T-helper 9 cell (primary cell): ENCODE measurements around the gene EHD4.

Experiments used
- DNase-seq: peaks from one replicate; pipeline ENCODE4 v3.0.0-alpha.2; 2020

Gene EHD4

DNA sequence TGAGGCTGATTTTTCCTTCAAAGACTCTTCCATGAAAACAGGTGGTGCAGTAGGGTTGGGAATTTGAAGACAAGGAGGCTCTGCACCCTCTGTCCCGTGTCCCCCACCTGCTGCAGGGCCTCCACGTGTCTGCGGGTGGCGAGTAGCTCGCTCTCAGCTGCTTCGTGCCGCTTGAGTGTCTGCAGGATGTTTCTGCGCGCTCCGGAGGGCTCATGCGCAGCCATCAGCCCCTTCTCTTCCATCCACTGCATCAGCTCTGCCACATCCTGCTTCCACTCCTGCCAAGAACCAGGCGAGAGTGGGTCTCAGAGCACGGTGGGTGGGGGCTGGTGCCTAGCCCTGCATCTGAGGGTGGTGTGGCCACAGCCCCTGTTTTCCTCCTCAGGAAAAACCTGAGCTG lies 96.3 kb downstream of the EHD4 start:
- no peak for DNase-seq

DNA sequence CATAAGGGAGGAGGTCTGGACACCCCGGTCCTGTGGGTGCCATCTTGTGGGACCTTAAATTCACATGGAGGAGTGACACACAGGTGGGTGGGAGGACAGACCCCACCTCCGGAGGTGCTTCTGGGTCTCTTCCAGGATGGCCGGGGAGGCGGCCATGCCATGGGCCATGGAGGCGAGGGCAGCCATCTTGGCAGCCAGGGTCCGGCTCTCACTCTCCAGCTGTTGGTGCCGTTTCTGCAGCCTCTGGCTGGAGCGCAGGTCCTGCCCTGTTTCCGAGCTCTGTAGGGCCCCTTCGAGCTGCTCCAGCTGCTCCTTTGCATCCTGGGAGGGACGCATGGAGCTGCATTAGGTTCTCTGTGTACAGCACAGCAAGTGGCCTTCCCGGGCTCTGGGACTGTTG lies 97.6 kb downstream of the EHD4 start:
- no peak for DNase-seq

DNA sequence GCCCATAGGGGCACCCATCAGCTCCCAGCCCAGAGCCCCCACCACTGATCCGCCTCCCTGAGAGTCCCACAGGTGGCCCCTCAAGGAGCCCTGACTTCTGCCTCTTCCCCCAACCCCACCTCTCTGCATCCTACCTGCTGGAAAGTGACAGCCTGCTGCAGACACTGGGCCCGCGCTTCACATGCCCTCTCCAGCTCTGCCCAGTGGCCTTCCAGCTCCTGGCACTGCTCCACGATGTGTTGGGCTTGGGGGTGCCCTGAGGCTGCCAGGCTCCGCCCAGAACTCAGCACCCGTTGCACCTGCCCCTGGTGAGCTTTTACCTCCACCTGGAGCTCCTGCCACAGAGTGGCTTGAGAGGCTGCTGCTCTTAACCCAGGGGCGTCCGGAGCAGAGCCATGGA lies 98.6 kb downstream of the EHD4 start:
- no peak for DNase-seq

DNA sequence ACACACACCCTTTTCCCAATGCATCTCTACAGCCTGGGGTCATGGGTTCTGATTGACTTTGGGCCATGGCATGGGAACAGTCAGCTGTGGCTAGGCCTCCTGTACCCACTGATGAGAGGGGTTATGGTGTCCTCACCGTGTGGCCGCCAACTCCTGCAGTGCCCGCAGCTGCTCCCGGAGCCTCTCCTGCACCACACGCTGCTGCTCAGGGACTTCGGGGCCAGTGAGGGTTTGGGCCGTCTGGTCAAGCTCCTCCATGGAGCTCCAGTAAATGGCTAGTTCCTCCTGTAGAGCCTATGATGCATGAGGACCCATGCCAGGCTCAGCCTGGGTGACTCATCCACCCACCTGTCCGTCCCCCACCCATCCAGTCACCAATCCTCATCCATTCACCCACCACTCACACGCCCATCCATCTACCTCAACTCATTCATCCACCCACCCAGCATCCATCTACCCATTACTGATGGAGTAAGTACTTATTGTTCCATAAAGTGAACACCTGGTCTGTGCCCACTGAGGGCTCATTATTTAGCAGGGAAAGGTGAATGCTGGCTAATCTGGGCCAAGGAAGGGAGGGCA lies 100.1 kb downstream of the EHD4 start:
- no peak for DNase-seq

DNA sequence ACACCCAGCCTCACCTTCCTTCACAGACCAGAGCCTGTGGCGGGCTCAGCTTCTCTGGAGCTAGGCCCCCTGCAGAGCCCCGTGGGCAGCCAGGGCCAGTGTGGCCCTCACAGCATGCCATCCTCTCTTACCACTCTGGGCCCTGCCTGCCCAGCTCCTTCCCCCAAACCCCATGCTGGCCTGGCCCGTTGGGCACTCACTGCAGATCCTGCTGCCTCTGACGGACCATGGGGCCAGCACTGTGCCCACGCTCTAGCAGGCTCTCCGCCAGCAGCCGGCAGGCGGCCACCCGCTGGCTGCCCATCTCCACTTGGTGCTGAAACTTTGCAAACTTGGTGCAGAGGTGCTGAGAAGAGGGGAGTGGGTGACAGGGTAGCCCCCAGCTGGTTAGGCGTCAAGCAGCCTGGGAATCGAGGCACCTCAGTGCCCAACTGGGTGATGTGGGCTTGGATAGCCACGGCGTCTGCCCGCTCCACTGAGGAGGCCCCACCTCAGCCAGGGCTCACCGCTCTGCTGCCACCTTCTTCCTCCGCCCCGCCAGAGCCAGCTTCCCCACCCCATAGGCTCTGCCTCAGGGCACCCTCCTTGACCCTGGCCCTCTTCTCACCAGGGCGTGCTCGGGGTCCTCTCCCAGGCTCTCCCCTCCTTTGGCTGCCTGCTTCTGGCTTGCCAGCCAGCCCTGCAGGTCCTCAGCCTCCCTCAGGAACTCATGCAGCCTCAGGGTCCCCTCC lies 101.0 kb downstream of the EHD4 start:
- DNase-seq: no peak

DNA sequence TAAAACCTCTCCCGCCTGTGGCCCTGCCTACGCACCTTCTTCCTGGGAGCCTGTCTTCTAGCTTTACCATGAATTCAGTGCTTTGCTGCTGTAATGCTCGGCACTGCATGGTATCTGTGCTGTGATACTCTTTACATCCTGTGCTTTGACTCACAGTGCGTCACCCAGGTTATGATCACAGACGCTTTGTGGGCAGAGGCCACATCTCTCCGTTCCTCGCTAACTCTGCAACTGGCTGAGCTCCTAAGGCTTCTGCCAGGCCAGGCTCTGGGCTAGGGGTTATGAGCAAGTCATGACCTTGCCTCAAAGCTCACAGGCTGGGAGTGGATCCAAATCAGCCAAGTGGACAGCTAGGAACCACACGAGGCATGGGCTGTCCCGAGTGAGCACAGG lies 101.7 kb downstream of the EHD4 start:
- peak; percentile 29 for DNase-seq

DNA sequence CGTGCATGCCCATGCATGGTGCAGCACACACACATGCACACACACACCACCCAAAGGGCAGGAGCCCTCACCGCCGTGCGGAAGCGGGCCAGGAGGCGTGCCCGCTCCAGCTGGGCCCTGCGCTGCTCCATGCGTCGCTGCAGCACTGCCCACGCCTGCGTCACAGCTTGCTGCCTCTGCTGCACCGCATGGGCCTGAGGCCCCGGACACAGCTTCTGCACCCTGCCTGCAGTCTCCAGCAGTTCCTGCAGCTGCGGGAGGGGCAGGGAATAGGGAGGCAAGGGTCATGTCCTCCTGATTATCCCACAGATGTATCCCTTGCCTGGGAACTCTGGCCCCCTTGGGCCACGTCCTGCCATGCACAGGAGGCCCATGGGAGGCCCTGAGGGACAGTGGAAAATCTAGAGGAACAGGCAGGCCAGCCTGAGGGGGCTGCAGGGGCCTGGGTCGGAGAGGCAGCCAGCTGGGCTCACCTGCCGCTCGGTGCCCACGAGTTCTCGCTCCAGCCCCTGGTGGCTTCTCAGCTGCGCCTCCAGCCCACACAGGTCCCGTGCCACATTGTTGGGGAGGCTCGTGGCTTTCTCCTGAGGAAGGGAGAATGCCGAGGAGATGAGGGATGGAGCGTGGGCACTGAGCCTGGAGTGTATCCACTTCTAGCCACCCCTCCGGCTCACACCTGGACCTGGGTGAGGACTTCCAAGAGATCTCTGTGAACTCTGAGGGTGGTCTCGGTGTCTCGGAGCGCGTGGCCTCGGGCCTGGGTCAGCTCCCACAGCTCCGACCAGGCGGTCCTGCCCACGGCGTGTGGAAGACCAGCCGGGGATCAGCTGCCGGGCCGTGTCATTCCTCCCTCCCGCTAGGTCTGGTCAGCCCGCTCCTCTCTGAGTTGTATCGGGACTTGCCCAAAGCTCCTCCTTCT lies 102.3 kb downstream of the EHD4 start:
- no peak for DNase-seq

DNA sequence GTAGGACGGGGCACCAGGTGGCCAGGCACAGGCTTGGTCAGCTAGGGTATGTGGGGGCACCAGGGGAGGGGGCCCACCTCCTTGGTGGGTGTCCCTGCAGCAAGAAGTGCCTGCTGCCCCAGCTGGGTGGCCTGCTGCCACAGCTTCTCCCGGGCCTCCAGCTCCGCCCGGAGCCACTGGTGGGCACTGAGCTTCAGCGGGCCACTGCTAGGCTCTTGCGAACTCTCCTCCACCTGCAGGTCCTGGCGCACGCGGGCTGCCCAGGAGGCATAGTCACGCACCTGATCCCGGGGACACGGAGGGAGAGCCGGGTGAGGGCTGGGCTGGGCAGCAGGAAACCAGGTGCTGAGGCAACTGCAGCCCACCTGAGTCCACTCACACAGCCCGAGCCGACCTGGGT lies 104.0 kb downstream of the EHD4 start:
- no peak for DNase-seq

DNA sequence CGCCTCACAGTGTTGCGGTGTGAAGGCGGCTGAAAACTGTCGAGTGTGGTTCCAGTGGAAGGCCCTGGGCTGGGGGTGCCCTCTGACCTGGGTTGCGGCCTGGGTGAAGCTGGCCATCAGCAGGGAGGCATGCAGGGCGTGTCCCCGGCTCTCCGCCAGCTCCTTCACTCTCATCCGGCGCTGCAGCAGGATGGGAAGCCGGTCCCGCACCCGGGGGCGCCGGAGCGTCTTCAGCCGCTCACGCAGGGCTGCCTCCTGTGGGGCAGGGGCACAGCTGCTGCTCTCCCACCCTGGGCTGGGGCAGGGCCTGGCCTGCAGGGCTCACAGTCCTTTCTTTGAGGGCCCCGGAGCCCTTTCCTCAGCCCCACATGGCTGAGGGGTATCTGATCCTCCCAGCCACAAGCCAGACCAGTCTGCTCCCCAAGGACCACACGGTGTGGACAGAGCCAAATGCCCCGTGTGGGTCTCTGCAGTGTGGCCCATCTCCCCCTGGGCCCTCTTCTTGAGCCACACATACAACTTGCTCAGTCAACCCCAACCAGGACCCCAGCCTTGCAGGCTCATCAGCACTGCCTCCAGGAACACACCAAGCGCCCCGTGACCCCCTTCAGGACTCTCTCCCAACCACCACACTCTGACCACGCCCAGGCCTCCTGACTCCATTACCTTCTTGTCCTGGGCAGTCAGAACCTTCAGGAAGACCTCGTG lies 105.3 kb downstream of the EHD4 start:
- no peak for DNase-seq

DNA sequence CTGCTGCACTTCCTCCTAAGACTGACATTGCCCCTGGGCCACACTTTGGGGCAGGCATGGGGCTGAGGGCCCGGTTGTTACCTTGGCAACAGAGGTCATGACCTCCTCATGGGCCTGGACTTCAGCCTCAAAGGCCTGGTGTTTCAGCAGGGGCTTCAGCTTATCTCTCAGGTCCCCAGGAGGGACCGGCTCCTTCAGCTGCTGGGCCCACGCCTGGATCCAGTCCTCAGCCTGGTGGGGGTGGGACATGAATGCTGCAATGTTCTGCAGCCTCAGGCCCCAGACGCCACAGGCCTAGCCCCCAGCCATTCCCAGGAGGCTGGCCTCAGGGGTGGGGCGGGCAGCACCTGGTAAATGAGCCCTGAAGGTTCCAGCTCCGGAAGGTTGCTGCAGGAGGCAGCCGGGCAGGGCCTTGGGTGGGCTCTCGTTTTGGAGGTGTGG lies 106.1 kb downstream of the EHD4 start:
- DNase-seq: no peak

DNA sequence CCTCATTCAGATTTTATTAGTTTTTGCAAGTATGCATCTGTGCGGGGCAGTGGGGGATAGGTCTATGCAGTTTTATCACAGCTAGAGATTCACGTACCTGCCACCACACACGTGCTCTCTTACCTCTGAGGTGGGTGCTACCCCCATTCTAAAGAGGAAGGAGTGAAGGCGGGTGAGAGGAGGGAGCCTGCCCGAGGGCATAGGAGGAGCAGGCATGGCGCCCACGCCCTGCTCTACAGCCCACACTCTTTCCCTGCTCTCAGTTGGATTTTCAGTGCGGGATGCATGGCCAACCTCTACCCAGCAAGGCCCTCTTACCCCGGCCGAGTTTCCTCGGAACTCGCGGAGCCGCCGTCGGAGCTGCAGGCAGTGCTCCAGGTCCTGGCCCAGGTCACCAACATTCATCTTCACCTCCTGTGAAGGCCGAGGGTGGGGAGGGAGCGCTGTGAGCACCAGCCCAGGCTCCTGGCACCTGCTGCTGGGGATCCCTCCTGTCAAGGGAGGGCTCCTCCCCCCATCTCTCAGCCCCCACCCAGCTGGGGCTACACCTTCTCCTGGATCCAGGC lies 106.8 kb downstream of the EHD4 start:
- DNase-seq: no peak

DNA sequence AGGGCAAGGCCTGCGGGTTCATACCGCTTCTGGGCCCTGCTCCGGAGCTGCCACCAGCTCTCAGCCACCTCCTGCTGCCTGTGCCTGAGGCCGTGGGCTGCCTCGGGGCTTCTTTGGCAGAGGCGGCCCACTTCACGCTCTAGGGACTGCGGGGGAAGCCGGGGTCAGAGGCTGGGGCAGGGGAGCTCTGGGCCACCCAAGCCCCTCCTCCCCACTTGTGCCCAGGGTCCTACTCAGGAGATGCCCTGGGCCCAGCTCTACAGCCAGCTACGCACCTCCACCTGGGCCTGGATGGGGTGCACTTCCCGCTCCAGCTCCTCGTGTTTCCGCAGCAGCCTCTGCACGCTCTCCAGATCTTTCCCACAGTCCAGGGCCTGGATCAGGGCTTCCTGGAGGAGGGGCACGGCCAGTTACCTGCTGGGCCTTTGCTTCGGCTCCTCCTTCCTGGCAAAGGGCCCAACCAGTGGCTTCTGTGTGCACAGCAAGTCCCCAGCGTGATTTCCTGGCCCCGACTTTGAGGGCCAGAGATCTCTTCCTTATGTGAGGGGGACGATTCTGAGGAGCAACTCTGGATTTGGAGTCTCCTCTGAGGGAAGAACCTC lies 109.7 kb downstream of the EHD4 start:
- DNase-seq: no peak

DNA sequence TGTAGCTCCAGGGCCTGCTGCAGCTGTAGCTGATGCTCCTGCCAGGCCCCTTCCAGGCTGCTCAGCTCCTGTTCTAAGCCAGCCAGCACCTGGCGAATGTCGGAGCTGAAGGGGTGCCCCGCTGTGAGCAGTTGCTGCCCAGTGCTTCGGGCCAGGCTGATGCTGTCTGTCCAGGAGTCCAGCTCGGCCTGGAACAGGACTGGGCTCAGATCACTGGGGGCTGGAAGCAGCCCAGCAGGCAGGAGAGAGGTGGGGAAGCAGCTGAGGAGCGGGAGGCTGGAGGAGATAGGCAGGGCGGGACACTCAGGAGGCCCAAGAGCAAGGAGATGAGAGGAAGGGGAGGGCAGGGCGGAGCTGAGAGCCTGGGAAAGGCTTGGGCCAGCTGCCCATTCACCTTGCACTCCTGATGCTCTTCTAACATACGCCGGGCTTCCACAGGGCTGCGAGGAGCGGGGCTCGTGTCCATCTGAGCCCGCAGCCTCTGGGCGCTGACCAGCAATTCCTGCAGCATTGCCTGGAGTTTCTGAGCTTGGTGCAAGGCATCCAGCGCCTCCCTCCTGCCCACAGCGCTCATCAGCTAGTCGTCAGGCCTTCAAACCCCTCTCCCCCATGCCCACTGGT lies 110.5 kb downstream of the EHD4 start:
- no peak for DNase-seq

DNA sequence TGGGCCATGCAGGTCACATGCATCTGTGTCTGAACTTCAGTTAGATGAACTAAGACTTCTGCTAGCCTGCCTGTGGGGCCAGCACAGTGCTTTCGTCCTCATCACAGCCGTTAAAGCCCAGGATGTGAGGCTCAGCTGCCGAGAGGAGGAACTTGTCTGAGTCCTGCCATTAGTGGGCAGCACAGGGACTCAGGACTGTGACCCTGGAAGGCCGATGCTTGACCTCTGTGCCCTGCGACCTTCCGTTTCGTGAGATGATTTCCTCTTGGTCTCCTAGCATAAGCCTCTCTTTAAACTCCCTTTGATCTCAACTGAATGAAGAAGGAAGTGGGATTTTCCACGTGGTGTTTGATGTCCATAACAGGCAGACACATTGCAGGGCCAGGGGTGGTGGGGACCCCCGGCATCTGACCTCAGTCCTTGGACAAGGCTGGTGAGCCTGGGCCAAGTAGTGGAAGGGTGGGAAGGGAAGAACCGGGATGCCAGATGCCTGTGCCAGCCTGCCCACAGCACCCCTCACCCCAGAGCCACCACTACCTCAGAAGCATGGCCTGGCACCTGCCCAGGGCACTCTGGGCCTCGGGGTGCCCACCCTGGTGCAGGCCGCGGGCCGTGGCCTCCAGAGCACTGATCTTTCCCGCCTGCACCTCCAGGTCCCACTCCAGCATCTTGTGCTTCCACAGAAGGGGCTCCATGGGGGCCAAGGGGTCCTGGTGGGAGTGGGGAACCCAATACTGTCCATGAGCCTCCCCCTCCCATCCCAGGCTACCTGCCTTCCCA lies 112.1 kb downstream of the EHD4 start:
- no peak for DNase-seq

DNA sequence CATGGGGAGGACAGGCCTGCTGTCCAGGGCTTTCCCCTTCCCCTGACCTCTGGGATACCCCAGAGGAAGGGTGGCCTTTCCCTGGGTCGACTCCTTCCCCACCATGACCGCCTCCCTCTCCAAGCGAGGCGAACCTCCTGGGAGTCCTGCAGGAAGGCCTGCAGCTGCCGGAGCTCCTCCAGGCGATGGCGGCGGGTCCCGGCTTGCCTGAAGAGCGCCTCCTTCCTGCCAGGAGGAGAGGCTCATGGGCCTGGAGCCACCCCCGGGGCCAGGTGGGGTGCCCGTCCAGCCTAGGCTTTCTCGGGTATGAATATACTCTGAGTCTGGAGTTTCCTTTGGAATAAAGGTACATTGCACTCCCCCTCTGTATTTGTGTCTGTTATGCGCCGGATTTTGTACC lies 113.6 kb downstream of the EHD4 start:
- DNase-seq: no peak

DNA sequence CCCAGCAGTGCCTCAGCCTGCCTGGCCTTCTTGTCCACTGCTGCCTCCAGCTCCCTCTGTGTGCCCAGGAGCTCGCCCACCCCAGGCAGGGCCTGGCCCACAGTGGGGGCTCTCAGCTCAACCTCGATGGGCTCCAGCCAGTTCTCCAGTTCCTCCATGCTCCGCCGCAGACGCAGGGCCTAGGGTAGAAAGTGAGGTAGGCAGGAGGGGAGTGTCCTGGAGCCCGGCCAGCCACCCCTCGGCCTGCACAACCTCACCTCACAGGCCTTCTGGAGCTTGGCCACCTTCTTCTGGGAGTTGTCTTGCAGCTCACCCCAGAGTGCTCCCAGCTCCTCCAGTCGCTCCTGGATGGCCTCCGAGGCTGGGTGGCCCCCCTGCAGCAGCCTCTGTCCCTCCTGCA lies 115.0 kb downstream of the EHD4 start:
- DNase-seq: no peak

DNA sequence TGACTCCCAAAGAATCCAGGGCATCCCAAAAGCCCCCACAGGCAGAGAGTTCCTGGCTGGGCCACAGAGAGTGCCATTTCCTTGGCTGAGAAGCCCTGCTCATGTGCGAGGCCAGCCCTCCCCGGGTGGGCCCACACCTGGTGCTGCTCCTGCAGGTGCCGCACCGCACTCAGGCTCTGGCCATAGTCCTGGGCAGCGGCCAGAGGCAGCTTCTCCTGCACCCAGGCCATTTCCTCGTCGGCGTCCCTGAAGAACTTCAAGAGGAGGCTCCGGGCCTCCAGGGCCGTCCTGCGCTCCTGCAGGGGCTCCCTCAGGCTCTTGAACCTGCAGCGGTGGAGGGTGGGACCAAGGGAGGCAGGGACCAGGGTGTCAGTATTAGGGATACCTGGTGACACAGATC lies 115.6 kb downstream of the EHD4 start:
- no peak for DNase-seq

DNA sequence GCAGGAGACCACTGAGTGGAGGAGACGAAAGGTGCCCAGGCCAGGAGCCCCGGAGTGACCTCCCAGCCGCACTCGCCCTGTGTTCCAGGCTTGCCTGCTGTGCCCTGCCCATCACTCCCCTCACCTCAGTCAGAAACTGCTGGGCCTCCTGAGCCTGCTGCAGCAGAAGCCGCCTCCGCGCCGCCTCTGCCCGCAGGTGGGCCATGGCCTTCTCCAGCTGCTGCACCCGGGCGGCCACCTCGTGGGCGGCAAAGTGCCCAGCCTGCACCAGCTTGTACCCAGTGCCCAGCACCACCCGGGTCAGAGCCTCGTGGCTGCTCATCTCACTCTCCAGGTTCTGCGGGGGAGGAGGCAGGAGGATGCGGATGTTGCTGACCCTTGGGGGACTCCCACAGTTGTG lies 116.1 kb downstream of the EHD4 start:
- DNase-seq: no peak

DNA sequence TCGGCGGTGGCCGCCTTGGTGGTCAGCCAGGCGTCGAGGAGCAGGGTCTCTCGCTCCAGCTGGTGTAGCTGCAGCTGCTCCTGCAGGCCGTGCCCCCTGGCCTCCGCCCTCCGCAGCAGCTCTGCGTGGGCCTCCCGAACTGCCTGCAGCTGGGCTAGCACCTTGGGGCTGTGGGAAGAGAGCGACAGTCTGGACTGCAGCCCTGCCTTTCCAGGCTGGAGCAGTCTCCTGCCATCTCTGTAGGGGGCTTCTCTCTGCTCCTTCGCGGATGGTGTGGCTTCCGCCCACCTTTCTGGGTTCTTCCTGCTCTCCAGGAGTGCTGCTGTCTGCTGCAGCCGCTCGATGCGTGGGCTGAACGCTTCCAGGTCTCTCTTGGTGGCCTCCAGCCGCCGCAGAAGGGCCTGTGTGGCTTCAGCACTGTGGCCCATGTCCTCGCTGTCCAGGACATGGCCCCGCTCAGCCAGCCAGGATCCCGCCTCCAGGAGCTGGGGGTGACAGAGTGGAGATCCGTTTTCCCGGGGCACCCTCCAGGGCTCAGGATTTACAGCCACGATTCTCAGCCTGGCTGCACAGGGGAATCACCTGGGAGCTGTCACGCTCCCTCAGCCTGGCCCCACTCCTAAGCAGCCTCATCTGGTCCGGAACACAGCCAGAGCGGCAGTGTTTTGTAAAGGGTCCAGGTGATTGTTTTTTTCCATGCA lies 116.9 kb downstream of the EHD4 start:
- DNase-seq: no peak

DNA sequence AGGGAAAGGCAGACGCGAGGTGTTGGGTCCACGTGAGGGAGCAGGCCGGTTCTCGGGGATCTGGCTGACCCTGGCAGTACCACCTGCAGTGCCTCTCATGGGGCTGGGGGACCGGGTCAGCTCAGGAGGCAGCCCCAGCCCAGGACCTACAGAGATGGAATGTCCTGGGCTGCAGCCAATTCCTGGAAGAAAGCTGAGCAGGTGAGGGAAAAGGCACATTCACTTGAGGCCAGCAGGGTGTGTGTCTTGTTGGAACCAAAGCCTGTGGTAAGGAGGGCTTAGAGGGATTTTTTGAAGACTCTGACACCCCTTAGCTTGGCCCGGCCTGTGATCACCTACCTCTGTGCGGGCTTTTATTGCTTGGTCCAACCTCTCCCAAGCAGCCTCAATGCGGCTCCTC lies 117.9 kb downstream of the EHD4 start:
- DNase-seq: no peak
